Measurements from ENCODE around the gene TBCEL.

- TF ChIP-seq ZNF274 (IDR thresholded peaks at IDR 0.05; ENCODE audit: low read depth, low read length) (no peak), SUZ12 (IDR thresholded peaks at IDR 0.05; ENCODE audit: extremely low read depth, insufficient read depth, insufficient read length) (no peak), YY1 (IDR thresholded peaks at IDR 0.05; ENCODE audit: insufficient read depth, insufficient read length) (no peak)
These were observed 18.4 kb downstream of the TBCEL start for GRCh38 chr11:121042296-121042695.
